Ascending aorta (tissue), 2 donors: ENCODE measurements around the gene LRPPRC. TPM values are rescaled to one million over a fixed set of nuclear protein-coding genes. Genes with fewer than 3 reads are reported as not detected.

Source experiments
- DNase-seq, 2 donors: peaks; one replicate each; pipeline ENCODE4 v3.0.0-alpha.2; 2019; ENCODE audit warnings: low spot score in 2 of 2
- H3K27ac ChIP-seq, 2 donors: fragments of 200-600 bp; sonication (generic); one replicate each; pipeline ENCODE4 v1.5.1; 2016 to 2017; ENCODE audit warnings: mild to moderate bottlenecking in 1 of 2
- H3K27me3 ChIP-seq: fragments of 200-600 bp; sonication (generic); one replicate; pipeline ENCODE4 v1.5.1; 2017
- H3K36me3 ChIP-seq, 2 donors: fragments of 200-600 bp; sonication (generic); one replicate each; pipeline ENCODE4 v1.5.1; 2016
- H3K4me1 ChIP-seq, 2 donors: fragments of 200-600 bp; sonication (generic); one replicate each; pipeline ENCODE4 v1.5.1; 2016 to 2017; ENCODE audit warnings: mild to moderate bottlenecking in 1 of 2
- H3K4me3 ChIP-seq, 2 donors: fragments of 200-600 bp; sonication (generic); one replicate each; pipeline ENCODE4 v1.5.1; 2016 to 2017; ENCODE audit warnings: mild to moderate bottlenecking in 1 of 2
- H3K9me3 ChIP-seq, 2 donors: fragments of 200-600 bp; sonication (generic); one replicate each; pipeline ENCODE4 v1.5.1; 2016
- CTCF ChIP-seq, 3 experiments: fragments of 200-600 bp in 2 of 3; fragments of 450-650 bp in 1 of 3; sonication (generic) in 2 of 3; IDR thresholded peaks; one replicate each; pipeline ENCODE4 v1.5.1; 2016 to 2019; ENCODE audit warnings: antibody characterized with exemption in 3 of 3, mild to moderate bottlenecking in 1 of 3, moderate library complexity in 1 of 3
- intact Hi-C: fragments of 100-400 bp; cut with DNase I; formaldehyde crosslinking; loops from one replicate; pipeline ENCODE4 v1.15.1; 2023
- total RNA-seq: library from RNA; depleted of rRNA; stranded (reverse); fragments of >200 nt; gene quantifications from one replicate; pipeline ENCODE4 v1.1.0, GENCODE V29; 2016

LRPPRC gene
- total RNA-seq, 1 donor from 2014 or later: 78.1 TPM

DNA sequence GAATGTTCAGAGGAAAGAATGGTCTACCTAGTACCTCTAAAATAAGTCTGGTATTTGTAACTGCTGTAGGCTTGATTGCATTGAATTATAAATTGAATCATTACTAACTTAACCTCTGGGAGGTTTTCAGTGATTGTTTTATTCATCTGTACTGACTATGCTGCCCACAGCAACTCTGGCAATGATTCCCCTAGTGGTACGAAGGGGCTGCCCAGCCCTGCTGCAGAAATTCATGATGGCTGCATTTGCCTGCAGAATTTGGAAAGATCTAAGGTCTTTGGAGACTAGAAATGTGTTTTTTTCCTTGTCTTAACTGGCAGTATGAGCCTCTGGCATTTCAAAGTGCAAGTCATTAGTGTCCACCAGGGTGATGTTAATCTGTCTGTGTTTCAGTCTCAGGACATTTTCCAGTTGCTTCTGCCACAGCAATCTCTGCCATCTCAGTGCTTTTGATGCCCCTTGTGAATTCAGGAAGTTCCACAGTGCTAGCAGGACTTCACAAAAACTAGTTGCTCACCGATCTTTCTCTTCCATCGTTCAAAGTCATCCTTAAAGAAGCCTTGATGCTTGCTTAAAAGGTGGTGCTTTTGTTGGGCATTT lies 13.4 kb upstream of the LRPPRC start:
- no peaks in the 10 kb centered on the region for H3K27me3 ChIP-seq
- H3K4me3 ChIP-seq: no peak overlapping the region
- H3K9me3 ChIP-seq: no peaks in the 10 kb centered on the region
- H3K4me1 ChIP-seq: no peaks in the 10 kb centered on the region
- H3K36me3 ChIP-seq: no peaks in the 10 kb centered on the region
- H3K27ac ChIP-seq: no peak overlapping the region
- no peak for TF ChIP-seq CTCF (IDR thresholded peaks at IDR 0.05)
- DNase-seq: no peak
- intact Hi-C loops: no loop called here

GRCh38 chr2:44005846-44006245 lies 10.1 kb upstream of the LRPPRC start:
- intact Hi-C loops: no loop called here
- no peaks in the 10 kb centered on the region for H3K36me3 ChIP-seq
- no peaks in the 10 kb centered on the region for H3K27me3 ChIP-seq
- H3K4me3 ChIP-seq: no peak overlapping the region
- DNase-seq: no peak
- no peak overlapping the region for H3K27ac ChIP-seq
- no peaks in the 10 kb centered on the region for H3K4me1 ChIP-seq
- H3K9me3 ChIP-seq: no peaks in the 10 kb centered on the region
- TF ChIP-seq CTCF (IDR thresholded peaks at IDR 0.05): no peak

GRCh38 chr2:44004735-44005602 lies 9.2 kb upstream of the LRPPRC start:
- intact Hi-C loops: no loop called here
- Histone ChIP-seq H3K27me3 (no peaks in the 10 kb centered on the region), H3K4me1 (no peaks in the 10 kb centered on the region), H3K27ac (no peak overlapping the region), H3K9me3 (no peaks in the 10 kb centered on the region), H3K4me3 (no peak overlapping the region), H3K36me3 (no peaks in the 10 kb centered on the region)
- no peak for DNase-seq
- no peak for TF ChIP-seq CTCF (IDR thresholded peaks at IDR 0.05)

DNA sequence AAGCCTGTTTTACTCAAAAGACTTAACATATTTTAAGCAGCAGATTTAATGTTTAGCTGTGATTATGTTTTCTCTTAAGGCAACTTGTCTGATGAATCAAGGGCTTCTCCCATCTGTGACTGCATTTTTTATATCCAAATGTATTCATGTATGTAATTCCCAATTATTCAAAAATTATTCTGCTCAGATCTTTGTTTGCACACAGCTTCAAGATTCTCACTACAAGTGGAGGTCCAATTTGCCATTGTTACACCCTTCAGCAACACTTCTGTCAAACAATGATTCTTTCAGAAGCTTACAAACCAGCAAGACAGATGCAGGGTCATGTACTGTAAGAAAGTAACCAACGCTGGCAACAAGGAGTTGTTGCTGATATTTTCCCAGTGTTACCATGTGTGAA lies 5.9 kb upstream of the LRPPRC start:
- H3K27ac ChIP-seq: no peak overlapping the region
- TF ChIP-seq CTCF (IDR thresholded peaks at IDR 0.05): no peak
- peaks cover 0 to 2% of the 10 kb centered on the region in 2 donors for H3K4me1 ChIP-seq
- H3K27me3 ChIP-seq: no peaks in the 10 kb centered on the region
- no peak overlapping the region for H3K4me3 ChIP-seq
- H3K9me3 ChIP-seq: no peaks in the 10 kb centered on the region
- no peaks in the 10 kb centered on the region for H3K36me3 ChIP-seq
- DNase-seq: no peak
- intact Hi-C loops: no loop called here

GRCh38 chr2:43998263-43998662 lies 2.5 kb upstream of the LRPPRC start:
- no peaks in the 10 kb centered on the region for H3K9me3 ChIP-seq

More at GRCh38 chr2:43998263-43998662, 2.5 kb upstream of the LRPPRC start:
- intact Hi-C loops: loop anchor here (5.0 kb wide), 1 partner anchor 364 kb away; the partner anchor contains the start of genes CAMKMT and PREPL
- Histone ChIP-seq H3K27ac (no peak overlapping the region), H3K4me1 (peaks cover 8 to 16% of the 10 kb centered on the region in 2 donors), H3K36me3 (no peaks in the 10 kb centered on the region), H3K4me3 (no peak overlapping the region), H3K27me3 (no peaks in the 10 kb centered on the region)
- no peak for DNase-seq
- TF ChIP-seq CTCF (IDR thresholded peaks at IDR 0.05): no peak
